H1 (cell line): Measurements from ENCODE around the gene UGT1A8. TPM values are rescaled to one million over a fixed set of nuclear protein-coding genes. Genes with fewer than 3 reads are reported as not detected.

Experiments
- CREB1 ChIP-seq: IDR thresholded peaks from 2 replicates; pipeline ENCODE4 v1.6.1; 2012; ENCODE audit warnings: inconsistent platforms
- CTCF ChIP-seq, 3 experiments: IDR thresholded peaks; 1 replicate in 2 of 3; 2 replicates in 1 of 3; pipeline versions ENCODE4 v1.5.1 to v1.6.1; 2011; ENCODE audit warnings: low read length in 3 of 3, mild to moderate bottlenecking in 3 of 3, inconsistent platforms in 2 of 3, low read depth in 1 of 3, moderate library complexity in 1 of 3; ENCODE audit not compliant: insufficient read depth in 1 of 3; ENCODE audit errors: control extremely low read depth in 1 of 3
- E2F6 ChIP-seq: IDR thresholded peaks from 2 replicates; pipeline ENCODE4 v1.6.1; 2012; ENCODE audit warnings: inconsistent platforms
- RXRA ChIP-seq: IDR thresholded peaks from 2 replicates; pipeline ENCODE4 v1.6.1; 2011; ENCODE audit warnings: low read depth, mild to moderate bottlenecking, low read length, moderate library complexity; ENCODE audit not compliant: insufficient read depth
- TAF1 ChIP-seq: IDR thresholded peaks from 2 replicates; pipeline ENCODE4 v1.6.1; 2011; ENCODE audit warnings: mild to moderate bottlenecking, low read depth, low read length
- polyA plus RNA-seq, 7 experiments: library from polyadenylated mRNA; depleted of rRNA in 3 of 7; stranded (reverse) in 5 of 7; unstranded in 2 of 7; fragments of >200 nt in 5 of 7; fragments of 200-250 nt in 2 of 7; gene quantifications; 1 replicate in 5 of 7; 2 replicates in 1 of 7; 4 replicates in 1 of 7; pipeline versions ENCODE4 v1.2.1 to v1.2.3, GENCODE V29; 2011 to 2013; ENCODE audit warnings: missing spikeins in 2 of 7, mixed read lengths in 2 of 7
- total RNA-seq: library from RNA; stranded (reverse); fragmentation: NEBNext Ultra II Directional; extraction: Animal tissue kit (Norgen Biotek cat#: 25700); gene quantifications from 2 replicates; pipeline ENCODE4 v1.2.1, GENCODE V29; 2021

The UGT1A8 gene
- total and polyA plus RNA-seq, 2 of the 8 experiments (the other 6 are each of a cell fraction or from before 2014, with no cell fraction given), result not detected

DNA sequence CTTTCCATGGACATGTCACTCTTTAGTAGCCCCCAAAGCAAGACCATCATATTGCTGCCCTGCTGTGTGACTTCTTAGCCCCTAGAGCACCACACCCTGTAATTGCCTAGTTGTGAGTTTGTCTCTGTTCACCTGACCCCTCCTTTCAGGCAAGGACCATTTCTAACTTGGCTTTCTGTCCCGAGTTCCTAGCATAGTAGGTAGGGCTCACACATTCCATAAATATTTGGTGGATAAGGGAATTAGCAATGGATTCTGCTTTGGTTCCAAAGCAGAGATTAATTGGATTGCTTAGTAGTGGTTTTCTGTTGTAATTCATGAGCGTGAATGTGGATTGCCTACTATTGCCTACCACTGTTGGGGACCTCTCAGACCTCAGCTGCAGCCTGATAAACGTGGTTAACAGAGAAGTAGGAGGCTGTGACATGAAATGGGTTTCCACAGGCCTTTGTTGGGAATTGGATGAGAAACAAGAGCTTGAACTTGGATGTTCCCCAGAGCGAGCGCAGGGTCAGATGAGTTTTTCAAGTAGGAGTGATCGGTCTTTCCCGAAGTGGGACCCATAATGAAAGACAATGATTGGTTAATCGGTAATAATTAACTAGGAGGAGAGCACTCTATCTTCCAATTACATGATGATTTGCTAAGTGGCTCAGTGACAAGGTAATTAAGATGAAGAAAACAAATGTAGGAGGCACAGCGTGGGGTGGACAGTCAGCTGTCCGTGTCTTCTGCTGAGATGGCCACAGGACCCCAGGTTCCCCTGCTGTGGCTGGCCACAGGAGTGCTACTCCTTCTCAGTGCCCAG, 129.2 kb downstream of the UGT1A8 start (continued):
- TF ChIP-seq TAF1 (no peak), CTCF (IDR thresholded peaks at IDR 0.05; ENCODE audit: control extremely low read depth in 1 of 3, insufficient read depth in 1 of 3, low read depth in 1 of 3, low read length in 3 of 3) (no peak), RXRA (no peak), CREB1 (no peak), E2F6 (no peak)
